Neural progenitor cell (in vitro differentiated cells): ENCODE data around the gene ZNF385C. TPM values are rescaled to one million over a fixed set of nuclear protein-coding genes. Genes with fewer than 3 reads are reported as not detected.
A peak's percentile ranks its signal among the peaks of the same experiment; 100 is the strongest.

Experiments used
- DNase-seq: peaks from one replicate; pipeline ENCODE4 v3.0.0-alpha.2; 2016; ENCODE audit warnings: low spot score
- H2AFZ ChIP-seq: fragments of 200-600 bp; sonication (generic); replicated peaks from 2 replicates; pipeline ENCODE4 v1.6.1; 2016; ENCODE audit warnings: antibody characterized with exemption
- H3F3A ChIP-seq: fragments of 200-600 bp; sonication (generic); 2 replicates; pipeline ENCODE4 v1.6.1; 2016; ENCODE audit warnings: antibody characterized with exemption, low read depth
- H3K27ac ChIP-seq: fragments of 200-600 bp; sonication (generic); 2 replicates; pipeline ENCODE4 v1.5.1; 2016; ENCODE audit warnings: mild to moderate bottlenecking
- H3K27me3 ChIP-seq: fragments of 200-600 bp; sonication (generic); 2 replicates; pipeline ENCODE4 v1.6.1; 2016; ENCODE audit warnings: mild to moderate bottlenecking, moderate library complexity
- H3K36me3 ChIP-seq: fragments of 200-600 bp; sonication (generic); 2 replicates; pipeline ENCODE4 v1.5.1; 2016
- H3K4me1 ChIP-seq: fragments of 200-600 bp; sonication (generic); 2 replicates; pipeline ENCODE4 v1.6.1; 2016; ENCODE audit warnings: mixed run types
- H3K4me2 ChIP-seq: fragments of 200-600 bp; sonication (generic); 2 replicates; pipeline ENCODE4 v1.6.1; 2016
- H3K4me3 ChIP-seq: fragments of 200-600 bp; sonication (generic); 2 replicates; pipeline ENCODE4 v1.5.1; 2016
- H3K79me2 ChIP-seq: fragments of 200-600 bp; sonication (generic); 2 replicates; pipeline ENCODE4 v1.6.1; 2016; ENCODE audit warnings: low read depth
- H3K9ac ChIP-seq: fragments of 200-600 bp; sonication (generic); 2 replicates; pipeline ENCODE4 v1.6.1; 2016
- H3K9me3 ChIP-seq: fragments of 200-600 bp; sonication (generic); 2 replicates; pipeline ENCODE4 v1.5.1; 2016; ENCODE audit warnings: low read depth
- H4K20me1 ChIP-seq: fragments of 200-600 bp; sonication (generic); 2 replicates; pipeline ENCODE4 v1.6.1; 2016; ENCODE audit warnings: low read depth
- H3K27ac Mint-ChIP-seq: 3 replicates; pipeline ENCODE4 v1.8.0; 2021; ENCODE audit warnings: mixed read lengths
- H3K27me3 Mint-ChIP-seq: 2 replicates; pipeline ENCODE4 v1.8.0; 2022; ENCODE audit warnings: low read depth, mild to moderate bottlenecking, inconsistent platforms, moderate library complexity, mixed read lengths; ENCODE audit not compliant: insufficient read depth
- H3K36me3 Mint-ChIP-seq: 3 replicates; pipeline ENCODE4 v1.8.0; 2021; ENCODE audit warnings: mixed read lengths
- H3K4me1 Mint-ChIP-seq: 3 replicates; pipeline ENCODE4 v1.8.0; 2021; ENCODE audit warnings: mixed read lengths
- H3K4me3 Mint-ChIP-seq: 3 replicates; pipeline ENCODE4 v1.8.0; 2021; ENCODE audit warnings: mild to moderate bottlenecking, moderate library complexity, mixed read lengths
- H3K9me3 Mint-ChIP-seq: 3 replicates; pipeline ENCODE4 v1.8.0; 2020; ENCODE audit warnings: mixed read lengths
- EZH2 ChIP-seq: fragments of 200-600 bp; sonication (generic); IDR thresholded peaks from 2 replicates; pipeline ENCODE4 v1.6.1; 2017; ENCODE audit warnings: antibody characterized with exemption, mild to moderate bottlenecking, moderate library complexity
- EZH2phosphoT487 ChIP-seq: fragments of 200-600 bp; sonication (generic); IDR thresholded peaks from 2 replicates; pipeline ENCODE4 v1.6.1; 2017; ENCODE audit warnings: antibody characterized with exemption
- total RNA-seq: library from RNA; depleted of rRNA; stranded (reverse); fragments of >200 nt; gene quantifications from 2 replicates; pipeline ENCODE4 v1.2.3, GENCODE V29; 2015; ENCODE audit warnings: low replicate concordance
- TF ChIP-seq, protein P1 (sequence below): fragments of 200-600 bp; sonication (generic); IDR thresholded peaks from 2 replicates; pipeline ENCODE4 v1.5.1; 2017; ENCODE audit warnings: antibody characterized with exemption, mild to moderate bottlenecking

The ZNF385C gene
- total RNA-seq, 1 donor from 2014 or later, result 5.0 TPM

DNA sequence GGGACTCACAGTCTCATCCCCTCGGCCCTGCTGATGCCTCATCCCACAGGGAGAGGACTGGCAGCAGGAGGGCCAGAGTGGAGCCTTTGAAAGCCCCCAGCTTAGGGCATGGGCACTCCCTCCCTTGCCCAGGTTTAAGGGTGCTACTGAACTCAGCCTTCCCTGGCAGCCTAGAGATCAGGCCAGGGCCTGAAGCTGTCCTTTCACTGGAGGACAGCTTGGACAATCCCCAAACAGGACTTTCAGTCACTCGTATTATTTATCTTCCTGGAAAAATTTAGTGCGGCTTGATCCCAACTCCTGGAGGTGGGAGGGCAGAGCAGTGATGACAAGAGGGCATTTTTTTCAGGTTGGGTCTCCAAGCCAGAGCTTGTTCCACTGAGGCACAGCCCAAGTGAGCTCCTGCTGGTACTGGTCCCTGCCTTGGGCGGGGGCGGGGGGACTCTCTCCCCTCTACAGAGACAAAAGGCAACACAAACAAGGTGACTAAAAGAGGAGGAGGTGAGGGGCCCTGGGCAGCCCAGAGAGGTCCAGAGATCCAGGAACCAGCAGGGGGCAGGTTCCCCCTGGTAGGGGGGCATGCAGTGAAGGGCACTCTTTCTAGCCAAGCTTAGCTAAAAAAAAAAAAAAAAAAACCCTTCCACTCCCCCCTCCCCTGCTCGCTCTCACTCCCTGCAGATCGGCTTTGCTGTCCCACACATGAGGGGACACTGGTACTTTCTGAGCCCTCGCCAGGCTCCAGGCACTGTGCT lies 1.7 kb downstream of the ZNF385C start:
- Histone ChIP-seq H2AFZ (no peak overlapping the region), H3F3A (peaks cover 12% of the 10 kb centered on the region), H3K79me2 (no peaks in the 10 kb centered on the region), H3K9me3 (no peaks in the 10 kb centered on the region), H4K20me1 (no peaks in the 10 kb centered on the region), H3K27me3 (peaks cover 36% of the 10 kb centered on the region), H3K4me3 (no peak overlapping the region), H3K4me1 (peaks cover 7% of the 10 kb centered on the region), H3K27ac (no peak overlapping the region), H3K9ac (no peak overlapping the region), H3K4me2 (no peak overlapping the region), H3K36me3 (no peaks in the 10 kb centered on the region)
- Mint-ChIP-seq H3K36me3 (no peaks in the 10 kb centered on the region), H3K4me3 (peak overlapping the region; percentile 36), H3K4me1 (peaks cover 24% of the 10 kb centered on the region), H3K27ac (no peak overlapping the region), H3K9me3 (no peaks in the 10 kb centered on the region), H3K27me3 (peaks cover 27% of the 10 kb centered on the region)
- TF ChIP-seq EZH2, result no peak
- TF ChIP-seq, protein P1, sequence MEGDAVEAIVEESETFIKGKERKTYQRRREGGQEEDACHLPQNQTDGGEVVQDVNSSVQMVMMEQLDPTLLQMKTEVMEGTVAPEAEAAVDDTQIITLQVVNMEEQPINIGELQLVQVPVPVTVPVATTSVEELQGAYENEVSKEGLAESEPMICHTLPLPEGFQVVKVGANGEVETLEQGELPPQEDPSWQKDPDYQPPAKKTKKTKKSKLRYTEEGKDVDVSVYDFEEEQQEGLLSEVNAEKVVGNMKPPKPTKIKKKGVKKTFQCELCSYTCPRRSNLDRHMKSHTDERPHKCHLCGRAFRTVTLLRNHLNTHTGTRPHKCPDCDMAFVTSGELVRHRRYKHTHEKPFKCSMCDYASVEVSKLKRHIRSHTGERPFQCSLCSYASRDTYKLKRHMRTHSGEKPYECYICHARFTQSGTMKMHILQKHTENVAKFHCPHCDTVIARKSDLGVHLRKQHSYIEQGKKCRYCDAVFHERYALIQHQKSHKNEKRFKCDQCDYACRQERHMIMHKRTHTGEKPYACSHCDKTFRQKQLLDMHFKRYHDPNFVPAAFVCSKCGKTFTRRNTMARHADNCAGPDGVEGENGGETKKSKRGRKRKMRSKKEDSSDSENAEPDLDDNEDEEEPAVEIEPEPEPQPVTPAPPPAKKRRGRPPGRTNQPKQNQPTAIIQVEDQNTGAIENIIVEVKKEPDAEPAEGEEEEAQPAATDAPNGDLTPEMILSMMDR, result no peak
- no peak for TF ChIP-seq EZH2phosphoT487
- DNase-seq, result no peak

DNA sequence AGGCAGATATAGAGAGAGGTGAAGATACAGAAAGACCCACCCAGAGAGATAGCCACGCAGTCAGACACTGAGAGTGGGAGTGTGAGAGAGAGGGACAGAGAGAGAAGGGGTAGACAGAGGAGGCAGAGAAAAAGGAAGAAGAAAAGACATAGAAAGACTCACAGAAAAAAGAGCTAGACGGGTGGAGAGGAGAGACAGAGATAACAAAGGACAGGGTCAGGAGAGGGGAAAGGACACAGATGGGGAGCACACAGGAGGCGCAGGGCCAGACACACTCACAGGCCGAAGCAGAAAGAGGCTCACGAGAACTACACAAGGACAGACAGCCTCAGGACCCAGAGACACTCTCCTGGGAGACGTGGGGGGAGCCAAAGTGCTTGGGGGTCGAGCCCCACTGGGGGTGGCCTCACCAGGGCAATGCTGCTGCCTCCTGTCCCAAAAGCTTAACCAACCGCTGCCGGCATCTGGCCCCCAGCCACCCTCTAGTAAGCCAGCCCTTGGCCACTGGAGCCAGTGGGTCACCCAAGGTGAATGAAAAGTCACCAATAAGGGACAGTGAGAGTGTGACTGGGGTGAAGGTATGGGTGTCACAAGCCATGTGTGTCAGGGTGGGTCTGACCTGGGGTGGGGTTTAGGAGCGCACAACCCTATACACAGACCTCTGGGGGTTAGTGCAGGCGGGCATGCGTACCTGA lies 3.8 kb downstream of the ZNF385C start:
- peaks cover 22% of the 10 kb centered on the region for H3K27me3 Mint-ChIP-seq
- DNase-seq, result no peak

DNA sequence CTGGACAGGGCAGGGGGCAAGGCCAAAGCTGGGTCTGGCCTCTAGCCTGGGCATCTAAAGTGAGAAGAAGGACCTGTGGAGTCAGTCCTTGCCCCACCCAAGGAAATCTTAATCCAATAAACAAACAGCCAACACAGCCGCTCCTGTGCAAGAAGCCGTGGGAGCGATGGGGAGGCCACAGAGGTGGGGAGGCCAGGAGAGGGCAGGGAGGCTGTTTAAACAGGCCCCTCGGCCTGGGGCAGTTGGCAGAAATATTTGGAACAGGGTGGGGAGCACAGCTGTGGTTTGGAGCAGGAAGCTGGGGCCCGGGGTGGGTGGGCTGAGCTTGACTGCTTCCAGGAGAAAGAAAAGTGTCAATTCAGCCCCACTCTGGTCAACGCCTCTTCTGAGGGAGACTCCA lies 5.3 kb downstream of the ZNF385C start:
- Histone ChIP-seq H3K4me3 (no peak overlapping the region), H3K27me3 (peaks cover 20% of the 10 kb centered on the region), H3K27ac (no peak overlapping the region), H3K4me1 (peaks cover 4% of the 10 kb centered on the region), H3K9me3 (no peaks in the 10 kb centered on the region), H3K36me3 (no peaks in the 10 kb centered on the region), H3K79me2 (no peaks in the 10 kb centered on the region), H2AFZ (no peak overlapping the region), H3F3A (peaks cover under 1% of the 10 kb centered on the region), H3K9ac (no peak overlapping the region), H4K20me1 (no peaks in the 10 kb centered on the region), H3K4me2 (no peak overlapping the region)
- Mint-ChIP-seq H3K27me3 (peaks cover 20% of the 10 kb centered on the region), H3K4me3 (no peak overlapping the region), H3K27ac (no peak overlapping the region), H3K36me3 (no peaks in the 10 kb centered on the region), H3K4me1 (peaks cover 11% of the 10 kb centered on the region), H3K9me3 (no peaks in the 10 kb centered on the region)
- DNase-seq, result no peak
- TF ChIP-seq, protein P1, result no peak
- no peak for TF ChIP-seq EZH2phosphoT487
- no peak for TF ChIP-seq EZH2

More for the DNA sequence above, 3.8 kb downstream of the ZNF385C start:
- Histone ChIP-seq H3K9ac (no peak overlapping the region), H3K79me2 (no peaks in the 10 kb centered on the region), H3K27me3 (peaks cover 35% of the 10 kb centered on the region), H3F3A (peaks cover 12% of the 10 kb centered on the region), H3K36me3 (no peaks in the 10 kb centered on the region), H3K4me1 (peaks cover 7% of the 10 kb centered on the region), H4K20me1 (no peaks in the 10 kb centered on the region), H3K9me3 (no peaks in the 10 kb centered on the region), H3K4me3 (no peak overlapping the region), H3K27ac (no peak overlapping the region), H2AFZ (no peak overlapping the region), H3K4me2 (no peak overlapping the region)
- H3K4me1 Mint-ChIP-seq, result peaks cover 22% of the 10 kb centered on the region
- no peak overlapping the region for H3K27ac Mint-ChIP-seq
- no peaks in the 10 kb centered on the region for H3K9me3 Mint-ChIP-seq
- no peak overlapping the region for H3K4me3 Mint-ChIP-seq
- H3K36me3 Mint-ChIP-seq, result no peaks in the 10 kb centered on the region
- TF ChIP-seq EZH2, result no peak
